Measurements from ENCODE around the gene PRKCH.

GRCh38 chr14:61351477-61351876 lies 30.1 kb downstream of the PRKCH start:
- no peak for TF ChIP-seq POLR2A (IDR thresholded peaks at IDR 0.05; ENCODE audit: low read depth, low read length)
- no peak for TF ChIP-seq PAX5 (IDR thresholded peaks at IDR 0.05; ENCODE audit: insufficient read depth, low read length, severe bottlenecking)
- no peak for TF ChIP-seq POU2F2 (IDR thresholded peaks at IDR 0.05; ENCODE audit: low read depth, low read length)
- no peak for TF ChIP-seq POLR2AphosphoS5 (IDR thresholded peaks at IDR 0.05; ENCODE audit: low read depth, low read length)
- no peak for TF ChIP-seq TAF1 (IDR thresholded peaks at IDR 0.05; ENCODE audit: low read depth, low read length)
